Pons (tissue), 1 donor: ENCODE results near the gene USE1.

Experiments
- DNase-seq: peaks from one replicate; pipeline ENCODE4 v3.0.0-alpha.2; 2016; ENCODE audit warnings: low spot score

Gene USE1

GRCh38 chr19:17259118-17259780 is 44.1 kb downstream of the USE1 start:
- no peak for DNase-seq

DNA sequence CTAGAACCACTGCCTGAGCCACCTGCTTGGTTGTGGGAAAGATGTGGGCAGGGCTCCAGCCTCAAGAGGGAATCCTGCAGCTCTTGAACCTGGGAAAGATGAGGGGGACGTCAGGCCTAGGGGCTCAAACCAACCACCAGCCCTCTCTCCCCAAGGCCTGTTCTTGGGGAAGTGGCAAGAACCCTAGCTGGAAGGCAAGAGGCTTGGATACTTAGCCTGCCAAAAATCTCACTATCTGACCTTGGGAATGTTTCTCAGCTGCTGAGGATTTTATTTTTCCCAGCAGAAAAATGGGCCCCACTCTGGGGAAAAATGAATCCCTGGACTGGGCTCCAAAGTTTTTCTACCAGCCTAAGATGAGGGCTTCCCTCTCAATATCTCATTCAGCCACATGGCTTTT is 44.8 kb downstream of the USE1 start:
- DNase-seq, result no peak

- DNase-seq, result peak; percentile 52
Observed at GRCh38 chr19:17260842-17261325, 45.7 kb downstream of the USE1 start.

GRCh38 chr19:17262557-17262956 is 47.4 kb downstream of the USE1 start:
- DNase-seq, result no peak

GRCh38 chr19:17263712-17264640 is 48.8 kb downstream of the USE1 start:
- DNase-seq, result no peak

DNA sequence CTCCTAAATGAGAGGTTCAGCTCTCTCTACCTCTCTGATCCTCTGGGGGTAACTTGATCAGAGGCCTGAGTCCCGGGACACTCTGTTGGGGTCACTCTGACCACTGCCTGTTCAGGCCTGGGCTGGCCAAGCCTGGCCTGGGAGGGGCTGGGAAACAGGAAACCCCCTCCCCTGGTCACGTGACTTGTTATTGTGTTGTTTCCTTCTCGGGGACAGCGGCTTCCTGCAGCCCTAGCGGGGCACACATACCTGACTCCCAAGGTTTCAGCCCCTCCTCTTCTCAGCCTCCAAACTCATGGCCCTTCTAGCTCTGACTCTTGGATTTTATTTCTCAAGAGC is 49.5 kb downstream of the USE1 start, which contains the start of gene USHBP1:
Gene USHBP1, minus strand, starts transcription at position 105 of the 339 bp plus-strand sequence. CDS start 446 bp downstream, outside the sequence.
- no peak for DNase-seq

- no peak for DNase-seq
Observed at GRCh38 chr19:17266026-17266425, 50.9 kb downstream of the USE1 start.

DNA sequence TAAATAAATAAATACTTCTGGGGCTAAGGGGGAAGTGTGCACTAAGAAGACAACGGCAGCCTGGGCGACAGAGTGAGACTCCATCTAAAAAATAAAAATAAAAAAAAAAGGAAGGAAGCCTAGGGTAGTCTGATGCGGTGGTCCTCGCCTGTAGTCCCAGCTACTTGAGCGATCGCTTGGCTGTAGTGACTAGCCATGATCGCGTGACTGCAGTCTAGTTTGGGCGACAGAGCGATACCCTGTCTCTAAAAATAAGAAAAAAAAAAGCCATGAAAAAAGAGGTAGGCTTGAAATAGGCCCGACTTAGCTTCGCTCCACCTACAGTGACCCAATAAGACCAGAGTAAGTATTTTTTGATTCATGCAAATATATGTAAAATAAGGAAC is 51.4 kb downstream of the USE1 start:
- DNase-seq, result no peak

GRCh38 chr19:17266975-17267788 is 52.0 kb downstream of the USE1 start, which contains the start of gene BABAM1:
Gene BABAM1, plus strand, starts transcription at chr19:17267443. Its CDS starts 1,364 bp downstream, at chr19:17268807.
- peak; percentile 100 for DNase-seq

DNA sequence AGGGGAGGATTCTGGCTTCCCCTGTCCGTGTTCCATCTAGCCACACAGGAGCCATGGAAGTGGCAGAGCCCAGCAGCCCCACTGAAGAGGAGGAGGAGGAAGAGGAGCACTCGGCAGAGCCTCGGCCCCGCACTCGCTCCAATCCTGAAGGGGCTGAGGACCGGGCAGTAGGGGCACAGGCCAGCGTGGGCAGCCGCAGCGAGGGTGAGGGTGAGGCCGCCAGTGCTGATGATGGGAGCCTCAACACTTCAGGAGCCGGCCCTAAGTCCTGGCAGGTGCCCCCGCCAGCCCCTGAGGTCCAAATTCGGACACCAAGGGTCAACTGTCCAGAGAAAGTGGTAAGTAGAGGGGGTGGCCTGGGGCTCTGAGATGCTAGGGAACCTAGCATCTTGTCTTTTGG is 53.6 kb downstream of the USE1 start:
- DNase-seq, result no peak
